ENCODE results near the gene TRAK1. TPM values are rescaled to one million over a fixed set of nuclear protein-coding genes. Genes with fewer than 3 reads are reported as not detected.

The TRAK1 gene
- total and polyA plus RNA-seq, 10 donors: 15.4 to 60.0 (median 47.8) TPM

DNA sequence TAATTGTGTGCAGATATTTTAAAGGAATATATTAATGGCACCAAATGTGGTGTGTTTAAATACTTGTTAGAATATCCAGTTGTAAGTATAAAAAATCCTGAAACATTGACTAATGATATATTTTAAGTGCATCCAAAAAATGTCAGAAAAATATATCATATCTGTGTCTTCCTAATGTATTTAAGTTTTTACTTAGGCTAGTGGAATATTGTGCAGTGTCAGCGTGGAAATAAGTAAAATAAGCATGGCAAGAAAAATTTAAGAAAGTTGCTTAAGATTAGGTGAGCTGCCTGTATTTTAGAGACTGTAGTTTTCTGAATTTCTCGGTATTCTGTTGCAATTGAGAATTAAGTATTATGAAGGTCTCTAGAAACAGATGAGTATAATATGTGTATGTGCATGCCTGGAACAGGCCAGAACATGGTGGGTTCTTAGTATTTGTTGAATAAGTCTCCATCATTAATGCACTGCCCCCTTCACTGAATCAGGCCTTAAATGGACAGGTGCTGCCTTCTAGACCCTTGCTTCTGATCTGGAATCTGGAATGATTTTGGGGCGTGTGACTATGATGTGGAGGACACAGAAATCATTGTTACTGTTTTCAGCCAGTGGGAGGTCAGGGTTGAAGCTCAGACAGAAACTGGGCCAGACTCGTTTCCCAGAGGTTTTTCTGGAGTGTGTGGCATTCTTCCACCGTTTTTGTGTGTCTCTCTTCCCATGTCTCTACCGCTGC lies 86.1 kb downstream of the TRAK1 start:
- Histone ChIP-seq H3K4me3 (no peak overlapping the region), H3K27ac (no peak overlapping the region), H3K27me3 (replicated peaks in 1 of 7) (no peaks in the 10 kb centered on the region), H3K9me3 (no peaks in the 10 kb centered on the region), H3K4me1 (peaks cover 9 to 45% (median 26%) of the 10 kb centered on the region in 6 donors), H3K36me3 (peaks cover 0 to 32% (median 4%) of the 10 kb centered on the region in 6 donors)
- 81 to 95% (median 90%) methylated on average over 6 of the region's 6 CpGs for WGBS, 5 donors
- intact Hi-C loops (cut with DNase I; ENCODE audit: low total_unique reads): no loop called here
- no peak for TF ChIP-seq POLR2A (IDR thresholded peaks at IDR 0.05)
- no peak for TF ChIP-seq POLR2AphosphoS5 (IDR thresholded peaks at IDR 0.05)
- TF ChIP-seq, protein P1, sequence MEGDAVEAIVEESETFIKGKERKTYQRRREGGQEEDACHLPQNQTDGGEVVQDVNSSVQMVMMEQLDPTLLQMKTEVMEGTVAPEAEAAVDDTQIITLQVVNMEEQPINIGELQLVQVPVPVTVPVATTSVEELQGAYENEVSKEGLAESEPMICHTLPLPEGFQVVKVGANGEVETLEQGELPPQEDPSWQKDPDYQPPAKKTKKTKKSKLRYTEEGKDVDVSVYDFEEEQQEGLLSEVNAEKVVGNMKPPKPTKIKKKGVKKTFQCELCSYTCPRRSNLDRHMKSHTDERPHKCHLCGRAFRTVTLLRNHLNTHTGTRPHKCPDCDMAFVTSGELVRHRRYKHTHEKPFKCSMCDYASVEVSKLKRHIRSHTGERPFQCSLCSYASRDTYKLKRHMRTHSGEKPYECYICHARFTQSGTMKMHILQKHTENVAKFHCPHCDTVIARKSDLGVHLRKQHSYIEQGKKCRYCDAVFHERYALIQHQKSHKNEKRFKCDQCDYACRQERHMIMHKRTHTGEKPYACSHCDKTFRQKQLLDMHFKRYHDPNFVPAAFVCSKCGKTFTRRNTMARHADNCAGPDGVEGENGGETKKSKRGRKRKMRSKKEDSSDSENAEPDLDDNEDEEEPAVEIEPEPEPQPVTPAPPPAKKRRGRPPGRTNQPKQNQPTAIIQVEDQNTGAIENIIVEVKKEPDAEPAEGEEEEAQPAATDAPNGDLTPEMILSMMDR (IDR thresholded peaks at IDR 0.05 in 8 of 11, conservative IDR thresholded peaks at IDR 0.05 in 3 of 11): no peak
- DNase-seq: no peak

DNA sequence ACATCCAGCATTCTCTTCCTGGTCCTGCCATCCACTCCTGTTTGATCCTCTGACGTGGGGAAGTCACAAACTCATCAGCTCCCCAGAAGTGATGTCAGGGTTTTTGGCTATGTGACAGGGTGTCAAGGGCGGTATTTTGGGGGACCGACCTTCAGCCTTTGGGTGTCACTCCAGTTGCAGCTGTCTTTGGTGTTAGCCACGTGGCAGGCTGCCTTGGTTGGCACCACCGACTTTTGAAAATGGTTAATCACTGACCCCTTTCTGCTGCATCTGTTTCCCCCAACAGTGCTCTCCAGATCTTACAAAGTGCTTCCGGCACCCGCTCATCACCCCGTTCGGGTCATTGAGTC lies 86.6 kb downstream of the TRAK1 start:
- TF ChIP-seq POLR2A (IDR thresholded peaks at IDR 0.05): no peak
- TF ChIP-seq, protein P1 (IDR thresholded peaks at IDR 0.05 in 8 of 11, conservative IDR thresholded peaks at IDR 0.05 in 3 of 11): no peak
- Histone ChIP-seq H3K9me3 (no peaks in the 10 kb centered on the region), H3K4me3 (no peak overlapping the region), H3K27ac (no peak overlapping the region), H3K27me3 (replicated peaks in 1 of 7) (no peaks in the 10 kb centered on the region), H3K4me1 (peaks cover 9 to 39% (median 22%) of the 10 kb centered on the region in 6 donors), H3K36me3 (peaks cover 0 to 32% (median 4%) of the 10 kb centered on the region in 6 donors)
- 92 to 96% (median 95%) methylated on average over 9 of the region's 9 CpGs for WGBS, 5 donors
- intact Hi-C loops (cut with DNase I; ENCODE audit: low total_unique reads): no loop called here
- no peak for DNase-seq

DNA sequence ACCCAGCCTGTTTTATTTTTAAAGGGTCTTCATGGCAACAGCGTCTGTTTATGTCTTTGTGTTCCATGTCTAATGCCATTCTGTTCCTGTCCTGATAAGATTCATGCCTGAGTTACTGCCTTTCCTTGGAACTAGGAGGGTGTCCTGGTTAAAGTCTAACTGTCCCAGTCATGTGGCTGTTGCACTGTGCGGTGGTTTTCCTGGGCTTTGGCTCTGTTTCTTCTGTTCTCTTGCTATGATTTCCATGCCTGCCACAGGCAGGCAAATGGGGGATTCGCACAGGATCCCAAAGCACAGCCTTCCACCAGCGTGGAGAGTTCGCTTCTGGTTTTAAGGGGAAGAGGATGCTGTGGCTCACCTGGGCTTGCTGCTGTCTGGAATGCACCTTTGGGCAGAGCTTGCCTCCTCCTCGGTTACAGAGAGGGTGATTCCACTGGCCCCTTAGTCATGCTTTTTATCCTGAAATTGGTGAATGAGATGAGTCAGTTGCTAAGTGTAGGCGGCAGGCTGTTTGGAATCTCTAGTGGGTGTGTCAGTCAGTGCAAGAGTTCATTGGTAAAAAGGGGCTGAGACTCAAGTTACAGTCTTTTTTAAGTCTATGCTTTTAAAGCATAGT lies 88.1 kb downstream of the TRAK1 start:
- peaks cover 0 to 25% (median 8%) of the 10 kb centered on the region in 6 donors for H3K4me1 ChIP-seq
- no peak overlapping the region for H3K27ac ChIP-seq
- H3K36me3 ChIP-seq: peaks cover 0 to 34% (median 4%) of the 10 kb centered on the region in 6 donors
- no peak for TF ChIP-seq POLR2A (IDR thresholded peaks at IDR 0.05)
- no peak for TF ChIP-seq POLR2AphosphoS5 (IDR thresholded peaks at IDR 0.05)
- TF ChIP-seq, protein P1 (IDR thresholded peaks at IDR 0.05 in 8 of 11, conservative IDR thresholded peaks at IDR 0.05 in 3 of 11): no peak
- intact Hi-C loops (cut with DNase I; ENCODE audit: low total_unique reads): no loop called here
- no peak for DNase-seq
- H3K27me3 ChIP-seq (replicated peaks in 1 of 7): no peaks in the 10 kb centered on the region
- no peaks in the 10 kb centered on the region for H3K9me3 ChIP-seq
- no peak overlapping the region for H3K4me3 ChIP-seq
- 58 to 79% (median 71%) methylated on average over 7 of the region's 7 CpGs for WGBS, 5 donors

DNA sequence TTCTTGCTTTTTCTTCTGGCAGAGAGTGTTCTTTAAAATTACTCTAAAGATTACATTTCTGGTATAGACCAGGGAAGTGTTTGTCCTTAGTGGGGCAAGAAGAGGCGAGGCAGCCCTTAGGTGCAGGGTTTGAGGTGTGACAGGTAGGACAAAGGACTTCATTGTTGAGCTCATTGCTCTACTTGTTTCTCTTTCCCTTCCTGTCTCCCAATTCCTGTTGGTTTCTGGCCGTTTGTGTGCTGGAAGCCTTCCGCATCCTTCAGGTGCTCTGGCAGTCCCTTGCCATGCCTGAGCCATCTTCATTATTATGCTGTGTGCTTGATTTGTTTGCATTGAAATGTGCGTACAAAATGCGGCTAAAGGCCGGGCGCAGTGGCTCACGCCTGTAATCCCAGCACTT lies 89.7 kb downstream of the TRAK1 start:
- WGBS, 5 donors: 94 to 95% (median 94%) methylated on average over 8 of the region's 8 CpGs
- no peaks in the 10 kb centered on the region for H3K27me3 ChIP-seq (replicated peaks in 1 of 7)
- H3K4me3 ChIP-seq: no peak overlapping the region
- TF ChIP-seq POLR2A (IDR thresholded peaks at IDR 0.05): no peak
- TF ChIP-seq, protein P1 (IDR thresholded peaks at IDR 0.05 in 8 of 11, conservative IDR thresholded peaks at IDR 0.05 in 3 of 11): no peak
- TF ChIP-seq POLR2AphosphoS5 (IDR thresholded peaks at IDR 0.05): no peak
- peaks cover 0 to 48% (median 12%) of the 10 kb centered on the region in 6 donors for H3K36me3 ChIP-seq
- no peaks in the 10 kb centered on the region for H3K9me3 ChIP-seq
- no peak overlapping the region for H3K27ac ChIP-seq
- no peak for DNase-seq
- H3K4me1 ChIP-seq: peaks cover 0 to 8% (median 0%) of the 10 kb centered on the region in 6 donors
- intact Hi-C loops (cut with DNase I; ENCODE audit: low total_unique reads): no loop called here
